Measurements from ENCODE around the gene MTR.

The MTR gene

GRCh38 chr1:236845830-236846229, 50.7 kb downstream of the MTR start:
- Histone ChIP-seq H2AFZ (ENCODE audit: low read depth, low read length) (no peak overlapping the region), H3K36me3 (replicated peaks; ENCODE audit: low read depth, low read length) (peaks cover 43% of the 10 kb centered on the region), H4K20me1 (ENCODE audit: insufficient read depth, low read length) (no peaks in the 10 kb centered on the region), H3K79me2 (ENCODE audit: low read length) (no peaks in the 10 kb centered on the region), H3K4me2 (ENCODE audit: low read length) (no peak overlapping the region), H3K9ac (ENCODE audit: low read length) (no peak overlapping the region), H3K9me3 (ENCODE audit: insufficient read depth, low read length) (no peaks in the 10 kb centered on the region), H3K4me1 (ENCODE audit: low read length) (no peaks in the 10 kb centered on the region), H3K27ac (ENCODE audit: low read length) (no peak overlapping the region), H3K27me3 (ENCODE audit: low read depth, low read length) (no peaks in the 10 kb centered on the region), H3K4me3 (ENCODE audit: low read length) (no peak overlapping the region)
- TF ChIP-seq CTCF (IDR thresholded peaks at IDR 0.05; ENCODE audit: low read depth, low read length) (no peak), EZH2phosphoT487 (IDR thresholded peaks at IDR 0.05; ENCODE audit: low read depth) (no peak)

GRCh38 chr1:236848274-236848923, 53.3 kb downstream of the MTR start:
- Histone ChIP-seq H3K9me3 (ENCODE audit: insufficient read depth, low read length) (no peaks in the 10 kb centered on the region), H3K9ac (ENCODE audit: low read length) (no peak overlapping the region), H3K79me2 (ENCODE audit: low read length) (no peaks in the 10 kb centered on the region), H3K4me2 (ENCODE audit: low read length) (no peak overlapping the region), H3K4me3 (ENCODE audit: low read length) (no peak overlapping the region), H4K20me1 (ENCODE audit: insufficient read depth, low read length) (no peaks in the 10 kb centered on the region), H3K27me3 (ENCODE audit: low read depth, low read length) (no peaks in the 10 kb centered on the region), H2AFZ (ENCODE audit: low read depth, low read length) (no peak overlapping the region), H3K27ac (ENCODE audit: low read length) (no peak overlapping the region), H3K36me3 (replicated peaks; ENCODE audit: low read depth, low read length) (peaks cover 38% of the 10 kb centered on the region), H3K4me1 (ENCODE audit: low read length) (no peaks in the 10 kb centered on the region)
- TF ChIP-seq CTCF (IDR thresholded peaks at IDR 0.05; ENCODE audit: low read depth, low read length) (no peak), EZH2phosphoT487 (IDR thresholded peaks at IDR 0.05; ENCODE audit: low read depth) (no peak)

GRCh38 chr1:236850077-236850979, 55.2 kb downstream of the MTR start:
- Histone ChIP-seq H3K4me2 (ENCODE audit: low read length) (no peak overlapping the region), H3K9ac (ENCODE audit: low read length) (no peak overlapping the region), H3K4me1 (ENCODE audit: low read length) (peaks cover 9% of the 10 kb centered on the region), H4K20me1 (ENCODE audit: insufficient read depth, low read length) (no peaks in the 10 kb centered on the region), H2AFZ (ENCODE audit: low read depth, low read length) (no peak overlapping the region), H3K27ac (ENCODE audit: low read length) (no peak overlapping the region), H3K9me3 (ENCODE audit: insufficient read depth, low read length) (no peaks in the 10 kb centered on the region), H3K36me3 (replicated peaks; ENCODE audit: low read depth, low read length) (peaks cover 47% of the 10 kb centered on the region), H3K4me3 (ENCODE audit: low read length) (no peak overlapping the region), H3K79me2 (ENCODE audit: low read length) (no peaks in the 10 kb centered on the region), H3K27me3 (ENCODE audit: low read depth, low read length) (no peaks in the 10 kb centered on the region)
- no peak for TF ChIP-seq CTCF (IDR thresholded peaks at IDR 0.05; ENCODE audit: low read depth, low read length)

- no peak overlapping the region for H3K27ac ChIP-seq (ENCODE audit: low read length)
- H3K4me1 ChIP-seq (ENCODE audit: low read length), result peaks cover 9% of the 10 kb centered on the region
- H3K36me3 ChIP-seq (replicated peaks; ENCODE audit: low read depth, low read length), result peaks cover 51% of the 10 kb centered on the region
- no peak overlapping the region for H3K4me2 ChIP-seq (ENCODE audit: low read length)
- H4K20me1 ChIP-seq (ENCODE audit: insufficient read depth, low read length), result no peaks in the 10 kb centered on the region
- no peak overlapping the region for H3K4me3 ChIP-seq (ENCODE audit: low read length)
- H3K79me2 ChIP-seq (ENCODE audit: low read length), result no peaks in the 10 kb centered on the region
- no peak overlapping the region for H3K9ac ChIP-seq (ENCODE audit: low read length)
- H2AFZ ChIP-seq (ENCODE audit: low read depth, low read length), result no peak overlapping the region
- no peaks in the 10 kb centered on the region for H3K9me3 ChIP-seq (ENCODE audit: insufficient read depth, low read length)
- no peaks in the 10 kb centered on the region for H3K27me3 ChIP-seq (ENCODE audit: low read depth, low read length)
- TF ChIP-seq CTCF (IDR thresholded peaks at IDR 0.05; ENCODE audit: low read depth, low read length) (no peak), EZH2phosphoT487 (IDR thresholded peaks at IDR 0.05; ENCODE audit: low read depth) (no peak)
These were observed 56.8 kb downstream of the MTR start for GRCh38 chr1:236851871-236852270.
